Gastrocnemius medialis (tissue), 4 donors: Measurements from ENCODE around the gene SLC26A8. TPM values are rescaled to one million over a fixed set of nuclear protein-coding genes. Genes with fewer than 3 reads are reported as not detected.
A peak's percentile ranks its signal among the peaks of the same experiment; 100 is the strongest.
"Not testable (repeated sequence)": the region's sequence is repeated elsewhere in the genome, so short reads cannot be mapped to it uniquely, and the experiment has no call there.

ENCODE experiments used
- ATAC-seq, 2 donors: fragments of 150-250 bp; one replicate each; pipeline ENCODE4 v1.9.1; 2016
- DNase-seq, 2 donors: peaks; one replicate each; pipeline ENCODE4 v3.0.0-alpha.2; 2019
- H3K27ac ChIP-seq, 4 donors: fragments of 200-600 bp; sonication (generic); 1 replicate in 1 of 4; 2 replicates in 3 of 4; pipeline ENCODE4 v1.5.1; 2016 to 2018; ENCODE audit warnings: mild to moderate bottlenecking in 2 of 4, moderate library complexity in 1 of 4
- H3K27me3 ChIP-seq, 3 donors: fragments of 200-600 bp; sonication (generic) in 2 of 3; 1 replicate in 1 of 3; 2 replicates in 2 of 3; pipeline versions ENCODE4 v1.5.1 to v1.6.0; 2016 to 2019; ENCODE audit warnings: mild to moderate bottlenecking in 1 of 3, moderate library complexity in 1 of 3
- H3K36me3 ChIP-seq, 2 donors: fragments of 200-600 bp; sonication (generic) in 1 of 2; one replicate each; pipeline ENCODE4 v1.5.1; 2017 to 2018
- H3K4me1 ChIP-seq, 2 donors: fragments of 200-600 bp; sonication (generic) in 1 of 2; one replicate each; pipeline ENCODE4 v1.5.1; 2016 to 2017; ENCODE audit warnings: mild to moderate bottlenecking in 2 of 2
- H3K4me3 ChIP-seq, 4 donors: fragments of 200-600 bp; sonication (generic) in 3 of 4; 1 replicate in 1 of 4; 2 replicates in 3 of 4; pipeline ENCODE4 v1.5.1; 2016 to 2019; ENCODE audit warnings: mild to moderate bottlenecking in 2 of 4
- H3K9me3 ChIP-seq, 3 donors: fragments of 200-600 bp; sonication (generic) in 2 of 3; 1 replicate in 1 of 3; 2 replicates in 2 of 3; pipeline ENCODE4 v1.5.1; 2016 to 2019
- POLR2A ChIP-seq, 2 donors: fragments of 450-650 bp; IDR thresholded peaks; one replicate each; pipeline ENCODE4 v1.6.1; 2017; ENCODE audit warnings: antibody characterized with exemption in 2 of 2, mild to moderate bottlenecking in 2 of 2, moderate library complexity in 2 of 2
- in situ Hi-C, 4 donors: fragments of 200-750 bp; cut with MboI; loops; one replicate each; pipeline versions ENCODE4 v1.15.0 to v1.8.0; 2017; ENCODE audit warnings: low sequenced_read_pairs in 4 of 4
- intact Hi-C: fragments of 100-400 bp; cut with DNase I; formaldehyde crosslinking; loops from one replicate; pipeline ENCODE4 v1.15.1; 2023; ENCODE audit warnings: low total_unique reads
- total RNA-seq, 4 donors: library from RNA; depleted of rRNA; stranded (reverse); fragments of >200 nt; gene quantifications; one replicate each; pipeline versions ENCODE4 v1.1.0 to v1.2.3, GENCODE V29; 2016
- TF ChIP-seq, protein P1 (sequence below), 5 experiments: fragments of 450-650 bp in 3 of 5; fragments of 200-600 bp in 2 of 5; sonication (generic) in 2 of 5; IDR thresholded peaks in 4 of 5; conservative IDR thresholded peaks in 1 of 5; 1 replicate in 4 of 5; 2 replicates in 1 of 5; pipeline ENCODE4 v1.5.1; 2016 to 2019; ENCODE audit warnings: antibody characterized with exemption in 5 of 5, mild to moderate bottlenecking in 3 of 5, moderate library complexity in 3 of 5

SLC26A8 gene
- total RNA-seq, 4 donors from 2014 or later = 0.11 TPM; not detected in 3

DNA sequence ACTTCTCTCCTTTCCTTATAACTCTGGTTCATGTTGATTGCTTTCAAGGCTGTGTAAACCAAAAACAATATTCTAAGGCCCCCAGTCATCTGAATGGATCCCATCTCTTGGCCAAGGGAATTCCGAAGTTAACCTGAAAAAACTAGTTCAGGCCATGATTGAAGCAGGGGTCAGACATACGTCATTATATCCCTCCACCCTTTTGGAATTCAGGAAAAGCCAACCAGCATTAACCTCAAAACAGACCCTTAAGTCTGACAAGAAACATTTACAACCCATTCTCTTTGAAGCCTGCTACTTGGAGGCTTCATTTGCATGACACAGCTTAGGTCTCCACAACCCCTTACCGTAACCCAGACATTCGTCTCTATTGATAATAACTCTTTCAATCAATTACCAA is 39.7 kb downstream of the SLC26A8 start:
- TF ChIP-seq, protein P1, sequence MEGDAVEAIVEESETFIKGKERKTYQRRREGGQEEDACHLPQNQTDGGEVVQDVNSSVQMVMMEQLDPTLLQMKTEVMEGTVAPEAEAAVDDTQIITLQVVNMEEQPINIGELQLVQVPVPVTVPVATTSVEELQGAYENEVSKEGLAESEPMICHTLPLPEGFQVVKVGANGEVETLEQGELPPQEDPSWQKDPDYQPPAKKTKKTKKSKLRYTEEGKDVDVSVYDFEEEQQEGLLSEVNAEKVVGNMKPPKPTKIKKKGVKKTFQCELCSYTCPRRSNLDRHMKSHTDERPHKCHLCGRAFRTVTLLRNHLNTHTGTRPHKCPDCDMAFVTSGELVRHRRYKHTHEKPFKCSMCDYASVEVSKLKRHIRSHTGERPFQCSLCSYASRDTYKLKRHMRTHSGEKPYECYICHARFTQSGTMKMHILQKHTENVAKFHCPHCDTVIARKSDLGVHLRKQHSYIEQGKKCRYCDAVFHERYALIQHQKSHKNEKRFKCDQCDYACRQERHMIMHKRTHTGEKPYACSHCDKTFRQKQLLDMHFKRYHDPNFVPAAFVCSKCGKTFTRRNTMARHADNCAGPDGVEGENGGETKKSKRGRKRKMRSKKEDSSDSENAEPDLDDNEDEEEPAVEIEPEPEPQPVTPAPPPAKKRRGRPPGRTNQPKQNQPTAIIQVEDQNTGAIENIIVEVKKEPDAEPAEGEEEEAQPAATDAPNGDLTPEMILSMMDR (IDR thresholded peaks at IDR 0.05 in 4 of 5, conservative IDR thresholded peaks at IDR 0.05 in 1 of 5) = no peak
- no peak for TF ChIP-seq POLR2A (IDR thresholded peaks at IDR 0.05)
- ATAC-seq (no peak), DNase-seq (no peak)
- Histone ChIP-seq H3K4me1 (no peaks in the 10 kb centered on the region), H3K27ac (no peak overlapping the region), H3K27me3 (no peaks in the 10 kb centered on the region), H3K9me3 (no peaks in the 10 kb centered on the region), H3K36me3 (no peaks in the 10 kb centered on the region), H3K4me3 (no peak overlapping the region)
- in situ Hi-C loops (no loop called here), intact Hi-C loops (no loop called here)

DNA sequence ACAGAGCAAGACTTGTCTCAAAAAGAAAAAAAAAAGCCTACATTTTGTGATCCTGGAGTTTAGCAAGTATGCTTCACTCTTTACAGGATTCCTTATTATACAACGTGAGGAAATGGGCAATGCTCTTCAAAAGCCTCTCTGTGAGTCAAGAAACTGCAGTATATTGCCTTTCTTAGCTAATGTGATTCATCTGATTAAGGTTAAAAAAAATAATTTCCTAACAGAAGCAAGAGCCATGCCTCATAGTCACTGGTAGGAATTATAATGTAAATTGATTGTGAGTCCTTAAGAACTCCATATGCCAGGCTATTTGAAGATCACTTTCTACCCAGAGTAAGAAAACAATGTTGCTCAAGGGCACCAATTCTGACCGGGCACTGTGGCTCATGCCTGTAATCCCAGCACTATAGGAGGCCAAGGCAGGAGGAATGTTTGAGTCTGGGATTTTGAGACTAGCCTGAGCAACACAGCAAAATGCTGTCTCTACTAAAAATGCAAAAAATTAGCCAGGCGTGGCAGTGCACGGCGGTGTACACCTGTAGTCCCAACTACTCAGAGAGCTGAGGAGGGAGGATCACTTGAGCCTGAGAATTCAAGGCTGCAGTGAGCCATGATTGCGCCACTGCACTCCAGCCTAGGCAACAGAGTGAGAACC is 43.3 kb downstream of the SLC26A8 start:
- Histone ChIP-seq H3K27me3 (no peaks in the 10 kb centered on the region), H3K4me3 (no peak overlapping the region), H3K9me3 (no peaks in the 10 kb centered on the region), H3K36me3 (no peaks in the 10 kb centered on the region), H3K27ac (no peak overlapping the region), H3K4me1 (peaks cover 0 to 4% of the 10 kb centered on the region in 2 donors)
- ATAC-seq = no peak
- TF ChIP-seq POLR2A (IDR thresholded peaks at IDR 0.05) = no peak
- TF ChIP-seq, protein P1 (IDR thresholded peaks at IDR 0.05 in 4 of 5, conservative IDR thresholded peaks at IDR 0.05 in 1 of 5) = no peak
- intact Hi-C loops (no loop called here), in situ Hi-C loops (no loop called here)
- DNase-seq = no peak

DNA sequence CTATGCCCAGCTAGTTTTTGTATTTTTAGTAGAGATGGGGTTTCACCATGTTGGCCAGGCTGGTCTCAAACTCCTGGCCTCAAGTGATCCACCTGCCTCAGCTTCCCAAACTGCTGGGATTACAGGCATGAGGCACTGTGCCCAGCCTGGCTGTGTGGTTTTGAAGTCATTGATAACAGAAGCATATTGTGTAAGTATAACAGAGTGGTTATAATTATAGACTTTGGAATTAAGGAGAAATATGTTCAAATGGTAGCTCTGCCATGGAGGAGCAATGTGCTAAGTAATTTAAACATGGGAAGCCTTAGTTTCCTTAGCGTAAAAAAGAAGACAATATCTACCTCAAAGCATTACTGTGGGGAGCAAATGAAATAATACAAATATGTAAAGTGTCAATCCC is 44.3 kb downstream of the SLC26A8 start:
- H3K4me1 ChIP-seq = not testable (repeated sequence)

DNA sequence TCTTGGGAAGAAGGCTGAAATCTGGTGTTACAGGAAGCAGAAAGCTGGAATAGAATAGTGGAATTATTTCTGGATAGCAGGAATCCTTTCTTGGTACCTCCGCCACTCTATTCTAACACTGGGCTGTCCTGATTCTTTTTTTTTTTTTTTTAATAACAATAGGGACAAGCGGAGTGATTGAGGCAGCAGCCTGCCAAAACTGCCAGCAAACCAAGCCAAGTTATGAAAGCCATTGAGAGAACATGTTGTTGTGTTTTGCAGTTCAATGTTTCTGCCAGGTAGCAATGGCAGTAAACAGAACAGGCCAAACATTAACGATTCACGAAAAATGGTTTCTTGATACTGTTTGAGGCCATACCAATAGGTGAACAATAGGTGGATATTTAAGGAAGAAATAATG is 47.1 kb downstream of the SLC26A8 start:
- intact Hi-C loops (no loop called here), in situ Hi-C loops (no loop called here)
- peak in 1 of 2 donors; percentile 58 for ATAC-seq
- H3K27me3 ChIP-seq = no peaks in the 10 kb centered on the region
- H3K4me1 ChIP-seq = peaks cover 0 to 4% of the 10 kb centered on the region in 2 donors
- no peaks in the 10 kb centered on the region for H3K9me3 ChIP-seq
- no peak overlapping the region for H3K27ac ChIP-seq
- H3K36me3 ChIP-seq = no peaks in the 10 kb centered on the region
- no peak for DNase-seq
- H3K4me3 ChIP-seq = no peak overlapping the region
- no peak for TF ChIP-seq POLR2A (IDR thresholded peaks at IDR 0.05)
- TF ChIP-seq, protein P1 (IDR thresholded peaks at IDR 0.05 in 4 of 5, conservative IDR thresholded peaks at IDR 0.05 in 1 of 5) = no peak

More for the DNA sequence above, 44.3 kb downstream of the SLC26A8 start:
- H3K27me3 ChIP-seq, in situ Hi-C loops, H3K27ac ChIP-seq, H3K36me3 ChIP-seq, intact Hi-C loops, H3K9me3 ChIP-seq, ATAC-seq, H3K4me3 ChIP-seq, DNase-seq: not testable (repeated sequence)

DNA sequence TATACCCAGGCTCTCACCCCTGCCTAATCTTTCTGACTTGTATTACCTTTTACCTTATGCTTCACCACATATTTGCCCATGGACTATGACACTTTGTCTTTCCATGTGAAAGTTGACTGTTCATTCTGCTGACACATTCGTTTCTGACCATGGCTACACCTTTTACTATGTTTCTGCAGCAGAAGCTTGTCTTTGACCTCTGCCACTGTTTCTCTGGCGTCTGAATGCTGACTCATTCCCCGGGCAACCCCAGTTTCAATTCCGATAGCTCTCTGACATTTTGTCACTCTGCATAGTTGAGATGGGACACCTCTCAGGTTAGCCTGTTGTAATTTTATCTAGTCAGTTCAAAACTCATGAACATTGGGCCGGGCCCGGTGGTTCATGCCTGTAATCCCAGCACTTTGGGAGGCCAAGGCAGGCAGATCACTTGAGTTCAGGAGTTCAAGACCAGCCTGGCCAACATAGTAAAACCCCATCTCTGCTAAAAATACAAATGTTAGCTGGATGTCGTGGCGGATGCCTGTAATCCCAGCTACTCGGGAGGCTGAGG is 50.7 kb downstream of the SLC26A8 start:
- in situ Hi-C loops = no loop called here
- no peak overlapping the region for H3K27ac ChIP-seq
- TF ChIP-seq POLR2A (IDR thresholded peaks at IDR 0.05) = no peak
- TF ChIP-seq, protein P1 (IDR thresholded peaks at IDR 0.05 in 4 of 5, conservative IDR thresholded peaks at IDR 0.05 in 1 of 5) = no peak
- no peak for DNase-seq
- H3K27me3 ChIP-seq = no peaks in the 10 kb centered on the region
- H3K4me3 ChIP-seq = no peak overlapping the region
- no peak for ATAC-seq
- H3K36me3 ChIP-seq = no peaks in the 10 kb centered on the region
- H3K4me1 ChIP-seq = peaks cover 0 to 4% of the 10 kb centered on the region in 2 donors
- intact Hi-C loops = no loop called here
- no peaks in the 10 kb centered on the region for H3K9me3 ChIP-seq
